ENCODE measurements around the gene GNG4.
"Not testable (repeated sequence)": the region's sequence is repeated elsewhere in the genome, so short reads cannot be mapped to it uniquely, and the experiment has no call there.

The GNG4 gene

GRCh38 chr1:235624721-235625333 is 24.8 kb downstream of the GNG4 start:
- no peak for DNase-seq

- no peak for DNase-seq
Observed at GRCh38 chr1:235622936-235623779, 26.4 kb downstream of the GNG4 start.

- DNase-seq = not testable (repeated sequence)
Observed at GRCh38 chr1:235619149-235619548, 30.4 kb downstream of the GNG4 start.

- no peak for DNase-seq
Observed at GRCh38 chr1:235617808-235618207, 31.8 kb downstream of the GNG4 start.

- DNase-seq = no peak
Observed at GRCh38 chr1:235617140-235617539, 32.4 kb downstream of the GNG4 start.

- DNase-seq = no peak
Observed at GRCh38 chr1:235614442-235614954, 35.1 kb downstream of the GNG4 start.

- DNase-seq = no peak
Observed at GRCh38 chr1:235613602-235614001, 36.0 kb downstream of the GNG4 start.

GRCh38 chr1:235612761-235613160 is 36.8 kb downstream of the GNG4 start:
- no peak for DNase-seq

- no peak for DNase-seq
Observed at GRCh38 chr1:235610157-235610556, 39.4 kb downstream of the GNG4 start.

- DNase-seq = no peak
Observed at GRCh38 chr1:235608278-235608677, 41.3 kb downstream of the GNG4 start.

- no peak for DNase-seq
Observed at GRCh38 chr1:235607284-235607683, 42.3 kb downstream of the GNG4 start.

GRCh38 chr1:235601104-235601503 is 48.5 kb downstream of the GNG4 start:
- no peak for DNase-seq

GRCh38 chr1:235599536-235599935 is 50.0 kb downstream of the GNG4 start:
- DNase-seq = no peak

- DNase-seq = no peak
Observed at GRCh38 chr1:235597867-235598553, 51.6 kb downstream of the GNG4 start.

GRCh38 chr1:235595079-235595478 is 54.5 kb downstream of the GNG4 start:
- DNase-seq = no peak

- DNase-seq = not testable (repeated sequence)
Observed at GRCh38 chr1:235594281-235594895, 55.2 kb downstream of the GNG4 start.

GRCh38 chr1:235588916-235589515 is 60.6 kb downstream of the GNG4 start:
- DNase-seq = no peak

- DNase-seq = no peak
Observed at GRCh38 chr1:235588156-235588555, 61.4 kb downstream of the GNG4 start.

- no peak for DNase-seq
Observed at GRCh38 chr1:235586992-235587391, 62.6 kb downstream of the GNG4 start.

GRCh38 chr1:235586413-235586812 is 63.2 kb downstream of the GNG4 start:
- no peak for DNase-seq

GRCh38 chr1:235584973-235585372 is 64.6 kb downstream of the GNG4 start:
- no peak for DNase-seq

- no peak for DNase-seq
Observed at GRCh38 chr1:235583511-235584001, 66.0 kb downstream of the GNG4 start.

- DNase-seq = no peak
Observed at GRCh38 chr1:235582130-235582529, 67.5 kb downstream of the GNG4 start.
